Activated CD4-positive, alpha-beta memory T cell treated with anti-CD3 and anti-CD28 coated beads for 36 hours (primary cell): Measurements from ENCODE around the gene ZDHHC12. TPM values are rescaled to one million over a fixed set of nuclear protein-coding genes. Genes with fewer than 3 reads are reported as not detected.
A peak's percentile ranks its signal among the peaks of the same experiment; 100 is the strongest.

Source experiments
- CTCF ChIA-PET: fragments of 350-600 bp; sonication (Branson Sonifier 250); formaldehyde crosslinking; loops from one replicate; lab custom pipeline; 2021; ENCODE audit warnings: antibody characterized with exemption, inconsistent platforms; lab: Charles Lee
- POLR2A ChIA-PET: fragments of 350-600 bp; sonication (Branson Sonifier 250); formaldehyde crosslinking; loops from one replicate; lab custom pipeline; 2021; ENCODE audit warnings: antibody characterized with exemption; lab: Charles Lee
- DNase-seq: peaks from one replicate; pipeline ENCODE4 v3.0.0-alpha.2; 2020
- H3K27ac Mint-ChIP-seq: one replicate; pipeline ENCODE4 v1.8.0; 2021; ENCODE audit warnings: mixed read lengths
- H3K27me3 Mint-ChIP-seq: one replicate; pipeline ENCODE4 v1.8.0; 2021; ENCODE audit warnings: mixed read lengths
- H3K36me3 Mint-ChIP-seq: one replicate; pipeline ENCODE4 v1.8.0; 2021; ENCODE audit warnings: mixed read lengths
- H3K4me1 Mint-ChIP-seq: one replicate; pipeline ENCODE4 v1.8.0; 2021; ENCODE audit warnings: low read depth, mixed read lengths
- H3K4me3 Mint-ChIP-seq: one replicate; pipeline ENCODE4 v1.8.0; 2021; ENCODE audit warnings: mild to moderate bottlenecking, mixed read lengths
- H3K9me3 Mint-ChIP-seq: one replicate; pipeline ENCODE4 v1.8.0; 2021; ENCODE audit warnings: mixed read lengths
- intact Hi-C: fragments of 100-400 bp; cut with micrococcal nuclease; formaldehyde crosslinking; loops from one replicate; pipeline ENCODE4 v1.15.1; 2023
- total RNA-seq, 2 experiments: library from RNA; stranded (reverse); gene quantifications; one replicate each; pipeline ENCODE4 v1.2.3, GENCODE V29; 2021

Gene ZDHHC12
- total RNA-seq, 2 experiments from 2014 or later = 65.8 to 68.7 TPM

- Mint-ChIP-seq H3K27me3 (no peaks in the 10 kb centered on the region), H3K9me3 (no peaks in the 10 kb centered on the region), H3K27ac (peak overlapping the region; percentile 95), H3K36me3 (peaks cover 6% of the 10 kb centered on the region), H3K4me3 (peak overlapping the region; percentile 99), H3K4me1 (peaks cover 44% of the 10 kb centered on the region)
- DNase-seq = peak; percentile 58
- intact Hi-C loops = loop anchor here (1.0 to 2.0 kb wide), 3 partner anchors 19 to 313 kb away; partner anchors contain the start of genes DYNC2I2, PKN3 and URM1
- ChIA-PET CTCF (interaction anchor here (1.4 to 1.6 kb wide), 3 partner anchors 18 to 35 kb away, joined by 3 to 9 read pairs (median 5); partner anchors contain the start of gene PKN3), POLR2A (interaction anchor here (0.6 to 1.5 kb wide), 9 partner anchors 8 to 132 kb away, joined by 3 to 6 read pairs (median 3); partner anchors contain the start of genes PKN3 and ZDHHC12)
These were observed 40.4 kb downstream of the ZDHHC12 start for GRCh38 chr9:128683340-128684064.

GRCh38 chr9:128677794-128678193 is 46.1 kb downstream of the ZDHHC12 start:
- H3K4me3 Mint-ChIP-seq = no peak overlapping the region
- H3K36me3 Mint-ChIP-seq = no peaks in the 10 kb centered on the region
- H3K9me3 Mint-ChIP-seq = no peaks in the 10 kb centered on the region
- intact Hi-C loops = no loop called here
- ChIA-PET CTCF (no interaction called here), POLR2A (interaction anchor here (0.6 to 1.4 kb wide), 2 partner anchors 12 to 81 kb away, joined by 3 read pairs; no protein-coding TSS in a partner anchor)
- peaks cover 4% of the 10 kb centered on the region for H3K4me1 Mint-ChIP-seq
- no peak for DNase-seq
- no peaks in the 10 kb centered on the region for H3K27me3 Mint-ChIP-seq
- H3K27ac Mint-ChIP-seq = no peak overlapping the region

- no peak for DNase-seq
- no peaks in the 10 kb centered on the region for H3K4me1 Mint-ChIP-seq
- no peaks in the 10 kb centered on the region for H3K36me3 Mint-ChIP-seq
- intact Hi-C loops = no loop called here
- CTCF ChIA-PET = interaction anchor here (1.0 kb wide), 1 partner anchor 27 kb away, joined by 3 read pairs; the partner anchor contains the start of gene PKN3
- no peak overlapping the region for H3K27ac Mint-ChIP-seq
- no peak overlapping the region for H3K4me3 Mint-ChIP-seq
- no peaks in the 10 kb centered on the region for H3K27me3 Mint-ChIP-seq
- H3K9me3 Mint-ChIP-seq = no peaks in the 10 kb centered on the region
- POLR2A ChIA-PET = interaction anchor here (1.2 kb wide), 2 partner anchors 9 to 18 kb away, joined by 3 to 4 read pairs; no protein-coding TSS in a partner anchor
These were observed 48.5 kb downstream of the ZDHHC12 start for GRCh38 chr9:128675382-128675781.

Other genes starting within 250 kb of the ZDHHC12 start
- 10 to 100 TPM; 55.6 to 57.0 TPM for gene GLE1, start 219.4 kb downstream of the ZDHHC12 start, total RNA-seq
- 100 to 1,000 TPM; 228 TPM for gene SPTAN1, start 171.5 kb downstream of the ZDHHC12 start, total RNA-seq
- gene DYNC2I2, start 67.3 kb downstream of the ZDHHC12 start, total RNA-seq = 10 to 100 TPM; 44.9 to 45.2 TPM
- gene SET, start 34.9 kb downstream of the ZDHHC12 start, total RNA-seq = 100 to 1,000 TPM; 578 to 592 TPM
- 10 to 100 TPM; 10.4 to 11.4 TPM for gene PKN3, start 21.6 kb downstream of the ZDHHC12 start, total RNA-seq
- 10 to 100 TPM; 16.2 to 18.0 TPM for gene ZER1, start 47.8 kb upstream of the ZDHHC12 start, total RNA-seq
- gene TBC1D13, start 63.1 kb upstream of the ZDHHC12 start, total RNA-seq = 10 to 100 TPM; 14.6 to 14.9 TPM
- 10 to 100 TPM; 13.8 to 14.2 TPM for gene ENDOG, start 94.4 kb upstream of the ZDHHC12 start, total RNA-seq
- 10 to 100 TPM; 89.2 to 94.2 TPM for gene SPOUT1, start 105.7 kb upstream of the ZDHHC12 start, total RNA-seq
- 10 to 100 TPM; 15.9 to 18.1 TPM for gene KYAT1, start 157.8 kb upstream of the ZDHHC12 start, total RNA-seq
- gene LRRC8A, start 158.0 kb upstream of the ZDHHC12 start, total RNA-seq = 10 to 100 TPM; 18.0 to 18.7 TPM
- gene PHYHD1, start 196.9 kb upstream of the ZDHHC12 start, total RNA-seq = under 1 TPM; 0.34 to 0.88 TPM
- gene DOLK, start 223.5 kb upstream of the ZDHHC12 start, total RNA-seq = 1 to 10 TPM; 5.7 to 6.7 TPM
- gene NUP188, start 223.6 kb upstream of the ZDHHC12 start, total RNA-seq = 100 to 1,000 TPM; 121 to 124 TPM